ENCODE results near the gene NEK1. TPM values are rescaled to one million over a fixed set of nuclear protein-coding genes. Genes with fewer than 3 reads are reported as not detected.

Gene NEK1
- total and polyA plus RNA-seq, 8 donors: 2.1 to 8.3 (median 4.1) TPM

DNA sequence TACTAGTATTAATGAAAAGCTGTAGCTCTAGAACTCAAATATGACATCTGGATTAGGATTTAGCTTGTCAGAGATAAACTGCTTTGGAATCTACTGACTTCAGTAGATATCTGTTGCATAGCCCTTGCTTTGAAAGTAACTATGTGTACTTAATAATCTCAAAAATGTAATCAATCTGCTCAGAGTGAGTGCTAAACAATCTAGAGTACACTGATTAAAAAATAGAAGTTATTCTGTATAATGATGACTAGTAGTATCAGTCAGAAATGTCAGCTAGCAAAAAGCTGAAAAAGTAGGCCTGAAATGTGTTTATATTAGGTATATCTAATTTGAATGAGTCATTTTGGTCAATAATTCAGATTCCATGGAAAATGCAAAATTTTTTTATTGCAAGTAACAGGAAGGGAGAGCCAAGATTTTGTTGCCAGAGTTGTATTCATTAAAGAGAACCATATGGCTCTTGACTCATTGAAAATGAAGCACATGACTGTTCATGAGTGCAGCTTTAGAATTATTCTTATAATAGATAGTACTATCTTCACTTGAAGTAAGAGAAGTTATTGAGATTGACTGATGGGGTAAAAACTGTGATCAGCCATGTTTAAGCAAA, 28.0 kb upstream of the NEK1 start:
- Histone ChIP-seq H3K9me3 (no peaks in the 10 kb centered on the region), H3K4me3 (no peak overlapping the region), H3K27ac (peak overlapping the region in 2 of 4 donors; percentile 24 to 33), H3K4me1 (peaks cover 9 to 33% (median 15%) of the 10 kb centered on the region in 3 donors), H3K27me3 (no peaks in the 10 kb centered on the region), H3K36me3 (no peaks in the 10 kb centered on the region)
- intact Hi-C loops (cut with DNase I): no loop called here
- TF ChIP-seq, protein P1, sequence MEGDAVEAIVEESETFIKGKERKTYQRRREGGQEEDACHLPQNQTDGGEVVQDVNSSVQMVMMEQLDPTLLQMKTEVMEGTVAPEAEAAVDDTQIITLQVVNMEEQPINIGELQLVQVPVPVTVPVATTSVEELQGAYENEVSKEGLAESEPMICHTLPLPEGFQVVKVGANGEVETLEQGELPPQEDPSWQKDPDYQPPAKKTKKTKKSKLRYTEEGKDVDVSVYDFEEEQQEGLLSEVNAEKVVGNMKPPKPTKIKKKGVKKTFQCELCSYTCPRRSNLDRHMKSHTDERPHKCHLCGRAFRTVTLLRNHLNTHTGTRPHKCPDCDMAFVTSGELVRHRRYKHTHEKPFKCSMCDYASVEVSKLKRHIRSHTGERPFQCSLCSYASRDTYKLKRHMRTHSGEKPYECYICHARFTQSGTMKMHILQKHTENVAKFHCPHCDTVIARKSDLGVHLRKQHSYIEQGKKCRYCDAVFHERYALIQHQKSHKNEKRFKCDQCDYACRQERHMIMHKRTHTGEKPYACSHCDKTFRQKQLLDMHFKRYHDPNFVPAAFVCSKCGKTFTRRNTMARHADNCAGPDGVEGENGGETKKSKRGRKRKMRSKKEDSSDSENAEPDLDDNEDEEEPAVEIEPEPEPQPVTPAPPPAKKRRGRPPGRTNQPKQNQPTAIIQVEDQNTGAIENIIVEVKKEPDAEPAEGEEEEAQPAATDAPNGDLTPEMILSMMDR (IDR thresholded peaks at IDR 0.05): no peak
- no peak for FAIRE-seq
- no peak for DNase-seq
- peak in 3 of 4 donors; percentile 14 to 51 (median 24) for ATAC-seq

DNA sequence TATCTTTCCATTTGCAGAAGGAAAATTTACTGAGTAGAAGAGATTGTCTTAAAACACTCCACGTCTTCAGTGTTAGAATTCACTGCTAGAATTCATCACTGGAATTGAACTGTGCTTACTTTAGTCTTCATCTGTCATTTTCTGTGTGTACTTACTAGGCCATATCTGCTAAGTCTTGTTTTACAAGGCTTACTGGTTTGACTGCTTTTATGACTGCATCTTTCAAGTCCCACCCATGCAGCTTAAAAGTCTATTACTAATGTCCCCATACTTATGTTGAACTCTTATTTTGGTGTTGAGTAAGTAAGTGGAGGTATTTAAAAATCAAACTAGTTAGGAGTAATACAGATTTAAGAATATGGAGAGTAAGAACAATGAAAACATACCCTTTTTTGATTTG, 22.6 kb upstream of the NEK1 start:
- H3K27me3 ChIP-seq: no peaks in the 10 kb centered on the region
- H3K4me1 ChIP-seq: peaks cover 14 to 46% (median 27%) of the 10 kb centered on the region in 3 donors
- FAIRE-seq: peak; percentile 92
- intact Hi-C loops (cut with DNase I): no loop called here
- no peaks in the 10 kb centered on the region for H3K36me3 ChIP-seq
- no peak overlapping the region for H3K4me3 ChIP-seq
- peak; percentile 96 to 97 (median 96) for ATAC-seq
- DNase-seq: no peak
- 17 to 18% methylated on average over 1 of the region's 1 CpG for WGBS, 2 donors
- peak overlapping the region in 2 of 4 donors; percentile 61 to 63 for H3K27ac ChIP-seq
- H3K9me3 ChIP-seq: no peaks in the 10 kb centered on the region
- TF ChIP-seq, protein P1 (IDR thresholded peaks at IDR 0.05): no peak

DNA sequence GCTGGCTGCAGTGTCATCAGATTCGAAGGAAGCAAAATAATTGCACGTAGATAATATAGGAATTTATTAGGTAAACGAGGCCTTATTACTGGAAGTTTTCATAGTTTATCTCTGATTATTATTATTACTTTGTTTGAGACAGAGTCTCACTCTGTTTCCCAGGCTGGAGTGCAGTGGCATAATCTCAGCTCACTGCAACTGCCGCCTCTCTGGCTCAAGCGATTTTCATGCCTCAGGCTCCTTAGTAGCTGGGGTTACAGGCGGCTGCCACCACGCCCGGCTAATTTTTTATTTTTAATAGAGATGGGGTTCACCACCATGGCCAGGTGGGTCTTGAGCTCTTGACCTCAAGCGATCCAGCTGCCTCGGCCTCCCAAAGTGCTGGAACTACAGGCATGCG, 20.5 kb upstream of the NEK1 start:
- peaks cover 11 to 39% (median 32%) of the 10 kb centered on the region in 3 donors for H3K4me1 ChIP-seq
- no peak overlapping the region for H3K4me3 ChIP-seq
- H3K27me3 ChIP-seq: no peaks in the 10 kb centered on the region
- intact Hi-C loops (cut with DNase I): no loop called here
- FAIRE-seq: no peak
- TF ChIP-seq, protein P1 (IDR thresholded peaks at IDR 0.05): no peak
- ATAC-seq: no peak
- 90 to 92% methylated on average over 11 of the region's 11 CpGs for WGBS, 2 donors
- no peaks in the 10 kb centered on the region for H3K36me3 ChIP-seq
- no peak for DNase-seq
- H3K9me3 ChIP-seq: no peaks in the 10 kb centered on the region
- H3K27ac ChIP-seq: no peak overlapping the region

DNA sequence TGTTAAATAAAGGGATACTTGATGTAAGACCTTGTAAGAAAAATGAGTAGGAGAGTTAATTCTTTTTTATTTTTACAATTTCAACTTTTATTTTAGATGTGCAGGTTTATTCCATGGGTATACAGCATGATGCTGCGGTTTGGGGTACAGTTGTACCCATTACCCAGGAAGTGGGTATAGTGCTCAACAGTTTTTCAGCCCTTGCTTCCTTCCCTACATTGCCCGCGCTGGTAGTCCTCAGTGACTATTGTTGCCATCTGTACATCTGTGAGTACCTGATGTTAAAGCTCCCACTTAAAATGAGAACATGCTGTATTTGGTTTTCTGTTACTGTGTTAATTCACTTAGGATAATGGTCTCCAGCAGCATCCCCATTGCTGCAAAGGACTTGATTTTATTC, 17.7 kb upstream of the NEK1 start:
- intact Hi-C loops (cut with DNase I): no loop called here
- Histone ChIP-seq H3K27me3 (no peaks in the 10 kb centered on the region), H3K36me3 (no peaks in the 10 kb centered on the region), H3K27ac (no peak overlapping the region), H3K4me1 (peaks cover 11 to 36% (median 35%) of the 10 kb centered on the region in 3 donors), H3K9me3 (no peaks in the 10 kb centered on the region), H3K4me3 (no peak overlapping the region)
- TF ChIP-seq, protein P1 (IDR thresholded peaks at IDR 0.05): no peak
- FAIRE-seq: no peak
- no peak for ATAC-seq
- WGBS, 2 donors: 97 to 98% methylated on average over 3 of the region's 3 CpGs
- DNase-seq: no peak

DNA sequence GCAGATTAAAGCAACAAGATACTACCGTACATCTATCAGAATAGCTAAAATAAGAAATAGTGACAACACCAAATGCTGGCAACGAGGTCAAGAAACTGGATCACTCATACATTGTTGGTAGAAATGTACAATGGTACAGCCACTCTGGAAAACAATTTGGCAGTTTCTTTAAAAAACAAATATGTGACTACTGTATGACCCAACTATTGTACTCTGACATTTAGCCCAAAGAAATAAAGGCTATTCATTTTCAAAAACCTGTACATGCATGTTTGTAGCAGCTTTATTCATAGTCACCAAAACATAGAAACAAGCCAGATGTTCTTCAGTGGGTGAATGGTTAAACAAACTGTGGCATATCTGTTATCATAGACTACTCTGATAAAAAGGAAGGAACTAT, 16.2 kb upstream of the NEK1 start:
- TF ChIP-seq, protein P1 (IDR thresholded peaks at IDR 0.05): no peak
- WGBS, 2 donors: 46 to 49% methylated on average over 2 of the region's 2 CpGs
- H3K4me1 ChIP-seq: peaks cover under 1 to 21% (median 20%) of the 10 kb centered on the region in 3 donors
- no peaks in the 10 kb centered on the region for H3K36me3 ChIP-seq
- FAIRE-seq: no peak
- DNase-seq: no peak
- H3K27me3 ChIP-seq: no peaks in the 10 kb centered on the region
- intact Hi-C loops (cut with DNase I): no loop called here
- no peaks in the 10 kb centered on the region for H3K9me3 ChIP-seq
- no peak overlapping the region for H3K4me3 ChIP-seq
- H3K27ac ChIP-seq: peak overlapping the region in 1 of 4 donors; percentile 65
- ATAC-seq: no peak

Measured in pancreas (tissue), 10 donors.